ENCODE results near the gene LIPM. TPM values are rescaled to one million over a fixed set of nuclear protein-coding genes. Genes with fewer than 3 reads are reported as not detected.
"Not testable (repeated sequence)": the region's sequence is repeated elsewhere in the genome, so short reads cannot be mapped to it uniquely, and the experiment has no call there.

Gene LIPM
- total RNA-seq, 1 donor from 2014 or later = not detected

GRCh38 chr10:88835096-88835909 lies 32.8 kb downstream of the LIPM start:
- Histone ChIP-seq H3K36me3 (no peaks in the 10 kb centered on the region), H3K9me3 (no peaks in the 10 kb centered on the region), H3K4me3 (no peak overlapping the region), H3K4me1 (no peaks in the 10 kb centered on the region), H3K27me3 (no peaks in the 10 kb centered on the region), H3K27ac (no peak overlapping the region)
- ATAC-seq (peak; percentile 97), DNase-seq (peak; percentile 89)
- TF ChIP-seq, protein P1, sequence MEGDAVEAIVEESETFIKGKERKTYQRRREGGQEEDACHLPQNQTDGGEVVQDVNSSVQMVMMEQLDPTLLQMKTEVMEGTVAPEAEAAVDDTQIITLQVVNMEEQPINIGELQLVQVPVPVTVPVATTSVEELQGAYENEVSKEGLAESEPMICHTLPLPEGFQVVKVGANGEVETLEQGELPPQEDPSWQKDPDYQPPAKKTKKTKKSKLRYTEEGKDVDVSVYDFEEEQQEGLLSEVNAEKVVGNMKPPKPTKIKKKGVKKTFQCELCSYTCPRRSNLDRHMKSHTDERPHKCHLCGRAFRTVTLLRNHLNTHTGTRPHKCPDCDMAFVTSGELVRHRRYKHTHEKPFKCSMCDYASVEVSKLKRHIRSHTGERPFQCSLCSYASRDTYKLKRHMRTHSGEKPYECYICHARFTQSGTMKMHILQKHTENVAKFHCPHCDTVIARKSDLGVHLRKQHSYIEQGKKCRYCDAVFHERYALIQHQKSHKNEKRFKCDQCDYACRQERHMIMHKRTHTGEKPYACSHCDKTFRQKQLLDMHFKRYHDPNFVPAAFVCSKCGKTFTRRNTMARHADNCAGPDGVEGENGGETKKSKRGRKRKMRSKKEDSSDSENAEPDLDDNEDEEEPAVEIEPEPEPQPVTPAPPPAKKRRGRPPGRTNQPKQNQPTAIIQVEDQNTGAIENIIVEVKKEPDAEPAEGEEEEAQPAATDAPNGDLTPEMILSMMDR (IDR thresholded peaks at IDR 0.05) = peak; percentile 89
- intact Hi-C loops (cut with DNase I) = loop anchor here (10.0 kb wide), 2 partner anchors 99 to 379 kb away; no protein-coding TSS in a partner anchor

- H3K27ac ChIP-seq = no peak overlapping the region
- no peak for ATAC-seq
Observed at GRCh38 chr10:88835910-88836221, 33.3 kb downstream of the LIPM start.

DNA sequence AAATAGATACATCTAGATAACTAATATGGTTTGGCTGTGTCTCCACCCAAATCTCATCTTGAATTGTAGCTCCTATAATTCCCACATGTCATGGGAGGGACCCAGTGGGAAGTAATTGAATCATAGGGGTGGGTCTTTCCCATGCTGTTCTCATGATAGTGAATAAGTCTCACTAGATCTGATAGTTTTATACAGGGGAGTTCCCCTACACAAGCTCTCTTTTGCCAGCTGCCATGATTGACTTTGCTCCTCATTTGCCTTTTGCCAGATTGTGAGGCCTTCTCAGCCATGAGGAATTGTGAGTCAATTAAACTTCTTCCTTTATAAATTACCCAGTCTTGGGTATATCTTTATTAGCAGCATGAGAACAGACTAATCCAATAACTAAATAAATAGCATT lies 35.1 kb downstream of the LIPM start:
- H3K4me3 ChIP-seq, H3K4me1 ChIP-seq, ATAC-seq, H3K36me3 ChIP-seq, H3K9me3 ChIP-seq, H3K27me3 ChIP-seq, DNase-seq, H3K27ac ChIP-seq: not testable (repeated sequence)
- intact Hi-C loops (cut with DNase I) = loop anchor here (10.0 kb wide), 2 partner anchors 97 to 377 kb away; no protein-coding TSS in a partner anchor

More at GRCh38 chr10:88835910-88836221, 33.3 kb downstream of the LIPM start:
- intact Hi-C loops (cut with DNase I) = loop anchor here (10.0 kb wide), 2 partner anchors 99 to 379 kb away; no protein-coding TSS in a partner anchor
- Histone ChIP-seq H3K4me1 (no peaks in the 10 kb centered on the region), H3K27me3 (no peaks in the 10 kb centered on the region), H3K36me3 (no peaks in the 10 kb centered on the region), H3K9me3 (no peaks in the 10 kb centered on the region), H3K4me3 (no peak overlapping the region)
- TF ChIP-seq, protein P1 (IDR thresholded peaks at IDR 0.05) = no peak
- no peak for DNase-seq

- Histone ChIP-seq H3K27ac (no peak overlapping the region), H3K36me3 (no peaks in the 10 kb centered on the region), H3K27me3 (no peaks in the 10 kb centered on the region), H3K4me1 (no peaks in the 10 kb centered on the region), H3K9me3 (no peaks in the 10 kb centered on the region), H3K4me3 (no peak overlapping the region)
- TF ChIP-seq, protein P1 (IDR thresholded peaks at IDR 0.05) = no peak
- intact Hi-C loops (cut with DNase I) = loop anchor here (10.0 kb wide), 2 partner anchors 96 to 376 kb away; no protein-coding TSS in a partner anchor
- DNase-seq = no peak
- ATAC-seq = no peak
Observed at GRCh38 chr10:88838766-88839350, 36.3 kb downstream of the LIPM start.

DNA sequence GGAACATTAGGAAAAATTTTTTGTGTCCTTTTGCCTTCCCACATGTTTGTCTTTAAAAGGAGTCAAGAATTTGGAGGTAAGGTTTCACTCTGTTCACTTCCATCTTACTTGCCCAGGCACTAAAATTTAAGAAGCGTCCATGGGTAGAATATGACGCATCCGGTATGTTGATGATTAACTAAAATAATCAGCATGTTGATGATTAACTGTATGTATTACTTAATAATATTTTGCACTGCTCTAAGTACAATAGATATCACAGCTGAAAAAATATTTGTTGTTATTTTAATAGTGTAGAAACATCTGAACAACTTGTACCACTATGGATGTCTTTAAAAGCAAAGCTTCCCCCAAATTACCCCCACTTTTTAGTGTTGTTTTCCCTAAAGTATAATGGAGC lies 37.6 kb downstream of the LIPM start:
- TF ChIP-seq, protein P1 (IDR thresholded peaks at IDR 0.05) = no peak
- ATAC-seq (no peak), DNase-seq (no peak)
- H3K27ac ChIP-seq = no peak overlapping the region
- H3K9me3 ChIP-seq = no peaks in the 10 kb centered on the region
- no peak overlapping the region for H3K4me3 ChIP-seq
- H3K36me3 ChIP-seq = no peaks in the 10 kb centered on the region
- intact Hi-C loops (cut with DNase I) = no loop called here
- no peaks in the 10 kb centered on the region for H3K4me1 ChIP-seq
- no peaks in the 10 kb centered on the region for H3K27me3 ChIP-seq

GRCh38 chr10:88840881-88841280 lies 38.4 kb downstream of the LIPM start:
- Histone ChIP-seq H3K4me3 (no peak overlapping the region), H3K36me3 (no peaks in the 10 kb centered on the region), H3K4me1 (no peaks in the 10 kb centered on the region), H3K27ac (no peak overlapping the region), H3K9me3 (no peaks in the 10 kb centered on the region), H3K27me3 (no peaks in the 10 kb centered on the region)
- ATAC-seq (peak; percentile 73), DNase-seq (no peak)
- TF ChIP-seq, protein P1 (IDR thresholded peaks at IDR 0.05) = no peak
- intact Hi-C loops (cut with DNase I) = no loop called here
